ENCODE data around the gene IRF7.

DNA sequence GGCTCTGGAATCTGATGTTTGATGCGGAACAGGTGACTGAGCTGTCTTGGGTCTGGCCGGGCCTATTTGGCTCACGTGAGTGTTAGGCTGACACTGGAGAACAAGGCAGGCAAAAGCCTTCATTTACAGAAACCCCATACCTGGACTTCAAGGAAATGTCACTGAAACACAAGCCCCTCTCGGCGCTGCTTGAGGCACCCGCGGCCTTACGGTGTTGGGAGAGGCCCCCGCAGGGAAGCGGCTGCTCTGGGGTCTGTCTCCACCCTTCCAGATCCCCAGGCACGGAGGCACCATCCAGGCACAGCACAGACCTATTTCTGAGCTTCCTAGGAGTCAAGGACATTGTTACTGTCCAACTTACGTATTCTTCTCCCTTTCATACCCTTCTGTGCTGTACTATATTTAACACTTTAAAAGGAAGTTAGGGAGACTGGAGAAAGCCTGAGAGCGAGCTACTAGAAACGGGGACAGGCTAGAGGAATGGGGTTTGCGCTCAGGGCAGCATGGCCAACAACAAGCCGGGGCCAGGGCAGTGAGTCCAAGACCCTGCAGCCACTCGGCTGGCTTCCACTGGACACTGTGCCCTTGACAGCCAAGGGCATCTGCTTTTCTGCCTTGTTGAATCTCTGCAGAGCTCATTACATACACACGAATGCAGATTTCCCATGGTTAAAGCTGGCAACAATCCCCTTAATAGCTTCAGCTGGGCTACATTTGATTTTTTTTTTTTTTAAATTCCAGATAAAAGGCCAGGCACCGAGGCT, 45.1 kb upstream of the IRF7 start:
- TF ChIP-seq, protein P1, sequence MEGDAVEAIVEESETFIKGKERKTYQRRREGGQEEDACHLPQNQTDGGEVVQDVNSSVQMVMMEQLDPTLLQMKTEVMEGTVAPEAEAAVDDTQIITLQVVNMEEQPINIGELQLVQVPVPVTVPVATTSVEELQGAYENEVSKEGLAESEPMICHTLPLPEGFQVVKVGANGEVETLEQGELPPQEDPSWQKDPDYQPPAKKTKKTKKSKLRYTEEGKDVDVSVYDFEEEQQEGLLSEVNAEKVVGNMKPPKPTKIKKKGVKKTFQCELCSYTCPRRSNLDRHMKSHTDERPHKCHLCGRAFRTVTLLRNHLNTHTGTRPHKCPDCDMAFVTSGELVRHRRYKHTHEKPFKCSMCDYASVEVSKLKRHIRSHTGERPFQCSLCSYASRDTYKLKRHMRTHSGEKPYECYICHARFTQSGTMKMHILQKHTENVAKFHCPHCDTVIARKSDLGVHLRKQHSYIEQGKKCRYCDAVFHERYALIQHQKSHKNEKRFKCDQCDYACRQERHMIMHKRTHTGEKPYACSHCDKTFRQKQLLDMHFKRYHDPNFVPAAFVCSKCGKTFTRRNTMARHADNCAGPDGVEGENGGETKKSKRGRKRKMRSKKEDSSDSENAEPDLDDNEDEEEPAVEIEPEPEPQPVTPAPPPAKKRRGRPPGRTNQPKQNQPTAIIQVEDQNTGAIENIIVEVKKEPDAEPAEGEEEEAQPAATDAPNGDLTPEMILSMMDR (IDR thresholded peaks at IDR 0.05; ENCODE audit: borderline replicate concordance, extremely low read depth, low read length, poor library complexity, severe bottlenecking), result no peak
- no peak for TF ChIP-seq EZH2 (IDR thresholded peaks at IDR 0.05; ENCODE audit: borderline replicate concordance, low read depth, low read length, severe bottlenecking)
